HepG2 (cell line): ENCODE results near the gene ATP9B. TPM values are rescaled to one million over a fixed set of nuclear protein-coding genes. Genes with fewer than 3 reads are reported as not detected.

ENCODE experiments used
- ATAC-seq: fragments of 200-7000 bp; cut with Tn5 transposase; 3 replicates; pipeline ENCODE4 v1.9.1; 2020; ENCODE audit warnings: mild to moderate bottlenecking, moderate library complexity
- BruUV-seq: library from RNA; stranded (reverse); fragments of 400-500 nt; replicated peaks from 2 replicates; lab custom pipeline; 2021; lab: Mats Ljungman, UMichigan
- CTCF ChIA-PET: fragments of 300-600 bp; formaldehyde crosslinking; extraction: SDS; loops from one replicate; lab custom pipeline; 2021; ENCODE audit warnings: low total read pairs, inconsistent platforms, low intra/inter-chr PET ratio; lab: Yijun Ruan, JAX
- POLR2A ChIA-PET: fragments of 350-600 bp; sonication (Branson Sonifier 250); formaldehyde crosslinking; loops from one replicate; lab custom pipeline; 2020; ENCODE audit warnings: antibody characterized with exemption, inconsistent platforms; lab: Yijun Ruan, JAX
- DNase-seq: peaks from one replicate; pipeline ENCODE4 v3.0.0-alpha.2; 2015; ENCODE audit warnings: low spot score
- FAIRE-seq: peaks from 3 replicates; lab custom pipeline; 2011; peaks lifted over from hg19 to GRCh38; lab: Jason Lieb, UNC
- H2AFZ ChIP-seq: one replicate; pipeline ENCODE4 v1.6.1; 2011; ENCODE audit warnings: low read length, inconsistent platforms
- H3K27ac ChIP-seq: fragments of 300-600 bp; 3 replicates; pipeline ENCODE4 v1.8.0; 2011; ENCODE audit warnings: mixed run types, mild to moderate bottlenecking, mixed read lengths, low read length, inconsistent platforms; ENCODE audit not compliant: insufficient read depth; ENCODE audit errors: extremely low read length
- H3K27me3 ChIP-seq, 2 experiments: fragments of 200-600 bp in 1 of 2; 2 replicates in 1 of 2; 3 replicates in 1 of 2; pipeline versions ENCODE4 v1.6.0 to v1.8.0; 2011; ENCODE audit warnings: low read length in 2 of 2, mild to moderate bottlenecking in 2 of 2, moderate library complexity in 2 of 2, inconsistent platforms in 1 of 2; ENCODE audit not compliant: insufficient read depth in 2 of 2, control insufficient read depth in 1 of 2
- H3K36me3 ChIP-seq, 2 experiments: fragments of 200-600 bp in 1 of 2; replicated peaks in 1 of 2; 2 replicates in 1 of 2; 3 replicates in 1 of 2; pipeline versions ENCODE4 v1.5.1 to v1.8.0; 2011; ENCODE audit warnings: low read length in 2 of 2, inconsistent platforms in 1 of 2; ENCODE audit not compliant: insufficient read depth in 2 of 2, control insufficient read depth in 1 of 2
- H3K4me1 ChIP-seq: 2 replicates; pipeline ENCODE4 v1.5.1; 2012; ENCODE audit warnings: low read length, inconsistent platforms; ENCODE audit not compliant: insufficient read depth
- H3K4me2 ChIP-seq: 2 replicates; pipeline ENCODE4 v1.6.0; 2011; ENCODE audit warnings: low read depth, low read length, inconsistent platforms
- H3K4me3 ChIP-seq, 3 experiments: fragments of 200-600 bp in 1 of 3; sonication (generic), shearing (Covaris generic) in 1 of 3; replicated peaks in 1 of 3; 2 replicates each; pipeline ENCODE4 v1.5.1; 2011 to 2016; ENCODE audit warnings: low read length in 3 of 3, inconsistent platforms in 2 of 3, low read depth in 2 of 3, mild to moderate bottlenecking in 2 of 3, control low read depth in 1 of 3, mixed read lengths in 1 of 3; ENCODE audit not compliant: insufficient read depth in 1 of 3
- H3K79me2 ChIP-seq: one replicate; pipeline ENCODE4 v1.6.1; 2011; ENCODE audit warnings: low read length, inconsistent platforms; ENCODE audit not compliant: insufficient read depth
- H3K9ac ChIP-seq: 2 replicates; pipeline ENCODE4 v1.6.0; 2011; ENCODE audit warnings: mild to moderate bottlenecking, low read depth, low read length, inconsistent platforms; ENCODE audit not compliant: insufficient read depth
- H3K9me3 ChIP-seq: 2 replicates; pipeline ENCODE4 v1.5.1; 2012; ENCODE audit warnings: mild to moderate bottlenecking, low read length
- H4K20me1 ChIP-seq: 2 replicates; pipeline ENCODE4 v1.6.0; 2011; ENCODE audit warnings: inconsistent platforms, mild to moderate bottlenecking, low read length, moderate library complexity; ENCODE audit not compliant: insufficient read depth
- ATF1 ChIP-seq: IDR thresholded peaks from 2 replicates; pipeline ENCODE4 v1.6.1; 2016; ENCODE audit warnings: mild to moderate bottlenecking, control low read depth
- CREB1 ChIP-seq, 2 experiments: fragments of 450-650 bp in 1 of 2; IDR thresholded peaks; 2 replicates each; pipeline ENCODE4 v1.6.1; 2016 to 2017; ENCODE audit warnings: control low read depth in 1 of 2, mild to moderate bottlenecking in 1 of 2, missing compliant biosample characterization in 1 of 2, missing genetic modification characterization in 1 of 2
- ELF3 ChIP-seq: IDR thresholded peaks from 2 replicates; pipeline ENCODE4 v1.6.1; 2016; ENCODE audit warnings: missing genetic modification reagents, missing compliant biosample characterization
- FOSL2 ChIP-seq: sonication (generic); formaldehyde crosslinking; IDR thresholded peaks from 2 replicates; pipeline ENCODE4 v1.4.0; 2020; ENCODE audit warnings: missing genetic modification reagents
- GABPB1 ChIP-seq: IDR thresholded peaks from 2 replicates; pipeline ENCODE4 v1.6.1; 2016; ENCODE audit warnings: mild to moderate bottlenecking, missing genetic modification reagents, moderate library complexity, missing compliant biosample characterization
- ISL2 ChIP-seq: sonication (generic); formaldehyde crosslinking; IDR thresholded peaks from 2 replicates; pipeline ENCODE4 v1.5.0; 2020; ENCODE audit warnings: missing genetic modification reagents
- MAFF ChIP-seq: IDR thresholded peaks from 2 replicates; pipeline ENCODE4 v1.6.1; 2011; ENCODE audit warnings: low read depth, low read length, improper control_type of control experiment
- MAFK ChIP-seq, 2 experiments: IDR thresholded peaks in 1 of 2; conservative IDR thresholded peaks in 1 of 2; 2 replicates each; pipeline ENCODE4 v1.6.1; 2011; ENCODE audit warnings: improper control_type of control experiment in 2 of 2, low read length in 2 of 2
- MTA3 ChIP-seq: sonication (generic); formaldehyde crosslinking; IDR thresholded peaks from 2 replicates; pipeline ENCODE4 v1.4.0; 2020; ENCODE audit warnings: missing genetic modification reagents
- NFYC ChIP-seq: IDR thresholded peaks from 2 replicates; pipeline ENCODE4 v1.6.1; 2016; ENCODE audit warnings: missing genetic modification reagents, missing compliant biosample characterization
- XBP1 ChIP-seq: sonication (generic); formaldehyde crosslinking; IDR thresholded peaks from 2 replicates; pipeline ENCODE4 v1.5.0; 2020; ENCODE audit warnings: missing genetic modification reagents
- ZFP37 ChIP-seq: sonication (generic); formaldehyde crosslinking; IDR thresholded peaks from 2 replicates; pipeline ENCODE4 v1.4.0; 2020; ENCODE audit warnings: missing genetic modification reagents, borderline replicate concordance
- ZMYM4 ChIP-seq: sonication (generic); formaldehyde crosslinking; IDR thresholded peaks from 2 replicates; pipeline ENCODE4 v1.8.1; 2023; ENCODE audit warnings: mild to moderate bottlenecking, missing genetic modification reagents
- ZNF12 ChIP-seq: sonication (generic); formaldehyde crosslinking; IDR thresholded peaks from 2 replicates; pipeline ENCODE4 v1.5.0; 2020; ENCODE audit warnings: missing genetic modification reagents
- ZNF224 ChIP-seq: sonication (generic); formaldehyde crosslinking; IDR thresholded peaks from 2 replicates; pipeline ENCODE4 v1.5.0; 2020; ENCODE audit warnings: mild to moderate bottlenecking, missing genetic modification reagents
- ZNF232 ChIP-seq: sonication (generic); formaldehyde crosslinking; IDR thresholded peaks from 2 replicates; pipeline ENCODE4 v1.4.0; 2020; ENCODE audit warnings: missing genetic modification reagents, borderline replicate concordance
- ZNF550 ChIP-seq: sonication (generic); formaldehyde crosslinking; IDR thresholded peaks from 2 replicates; pipeline ENCODE4 v1.4.0; 2020; ENCODE audit warnings: mild to moderate bottlenecking, missing genetic modification reagents, borderline replicate concordance
- ZNF552 ChIP-seq: sonication (generic); formaldehyde crosslinking; IDR thresholded peaks from 2 replicates; pipeline ENCODE4 v1.9.0; 2022; ENCODE audit warnings: missing genetic modification reagents, mild to moderate bottlenecking, borderline replicate concordance
- ZSCAN9 ChIP-seq: IDR thresholded peaks from 2 replicates; pipeline ENCODE4 v1.6.1; 2016; ENCODE audit warnings: borderline replicate concordance
- WGBS: methylation state at CpG from one replicate; pipeline ENCODE4 v1.1.6; 2017; ENCODE audit warnings: low lambda C conversion rate; 5-methylcytosine and 5-hydroxymethylcytosine counted together
- in situ Hi-C: cut with HindIII; loops from 2 replicates; pipeline ENCODE4 v1.10.0; 2017; ENCODE audit warnings: low pct_unique_long_range_greater_than_20kb; ENCODE audit not compliant: extremely low pct_ligation_motif_present
- intact Hi-C: fragments of 100-400 bp; cut with micrococcal nuclease; formaldehyde crosslinking; loops from one replicate; pipeline ENCODE4 v1.10.0; 2022; ENCODE audit not compliant: unreplicated experiment
- polyA plus RNA-seq, 8 experiments: library from polyadenylated mRNA; depleted of rRNA in 3 of 8; stranded (reverse) in 7 of 8; unstranded in 1 of 8; fragments of >200 nt; fragmentation: Illumina TruSeq in 4 of 8; extraction: Trizol in 4 of 8; gene quantifications; 2 replicates each; pipeline versions ENCODE4 v1.2.1 to v1.2.3, GENCODE V29; 2011 to 2016; ENCODE audit warnings: low read depth in 4 of 8, missing spikeins in 1 of 8, mixed read lengths in 1 of 8; ENCODE audit not compliant: insufficient read depth in 1 of 8
- total RNA-seq, 5 experiments: library from RNA; depleted of rRNA; stranded (reverse); fragments of >200 nt; fragmentation: Illumina TruSeq; extraction: Trizol; gene quantifications; 2 replicates each; pipeline ENCODE4 v1.2.3, GENCODE V29; 2016; ENCODE audit warnings: low read depth in 1 of 5
- TF ChIP-seq, protein P1 (sequence below): fragments of 450-650 bp; IDR thresholded peaks from 2 replicates; pipeline ENCODE4 v1.6.1; 2017; ENCODE audit warnings: mild to moderate bottlenecking
- TF ChIP-seq, protein P2 (sequence below): sonication (generic); formaldehyde crosslinking; IDR thresholded peaks from 2 replicates; pipeline ENCODE4 v1.4.0; 2020; ENCODE audit warnings: missing genetic modification reagents
- TF ChIP-seq, protein P3 (sequence below): IDR thresholded peaks from 2 replicates; pipeline ENCODE4 v1.6.1; 2016; ENCODE audit warnings: low read depth

ATP9B gene
- total and polyA plus RNA-seq, 2 of the 13 experiments (the other 11 are each of a cell fraction or from before 2014, with no cell fraction given) = 10.8 to 11.3 TPM

DNA sequence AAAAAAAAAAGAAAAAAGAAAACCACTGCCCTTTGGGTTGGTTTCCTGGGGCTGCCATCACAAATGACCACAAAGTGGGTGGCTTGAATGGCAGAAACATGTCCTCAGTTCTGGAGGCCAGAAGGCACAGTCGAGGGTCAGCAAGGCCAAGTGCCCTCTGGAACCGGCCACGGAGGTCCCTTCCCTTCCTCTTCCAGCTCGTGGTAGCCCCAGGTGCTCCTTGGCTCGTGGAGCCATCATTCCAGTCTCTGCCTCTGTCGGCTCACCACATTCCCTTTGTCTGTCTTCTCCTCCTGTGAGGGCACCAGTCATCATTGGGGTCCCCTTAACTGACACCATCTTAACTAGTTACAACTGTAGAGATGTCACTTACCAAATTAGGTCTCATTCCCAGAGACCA, 318.0 kb downstream of the ATP9B start (continued):
- TF ChIP-seq, protein P1, sequence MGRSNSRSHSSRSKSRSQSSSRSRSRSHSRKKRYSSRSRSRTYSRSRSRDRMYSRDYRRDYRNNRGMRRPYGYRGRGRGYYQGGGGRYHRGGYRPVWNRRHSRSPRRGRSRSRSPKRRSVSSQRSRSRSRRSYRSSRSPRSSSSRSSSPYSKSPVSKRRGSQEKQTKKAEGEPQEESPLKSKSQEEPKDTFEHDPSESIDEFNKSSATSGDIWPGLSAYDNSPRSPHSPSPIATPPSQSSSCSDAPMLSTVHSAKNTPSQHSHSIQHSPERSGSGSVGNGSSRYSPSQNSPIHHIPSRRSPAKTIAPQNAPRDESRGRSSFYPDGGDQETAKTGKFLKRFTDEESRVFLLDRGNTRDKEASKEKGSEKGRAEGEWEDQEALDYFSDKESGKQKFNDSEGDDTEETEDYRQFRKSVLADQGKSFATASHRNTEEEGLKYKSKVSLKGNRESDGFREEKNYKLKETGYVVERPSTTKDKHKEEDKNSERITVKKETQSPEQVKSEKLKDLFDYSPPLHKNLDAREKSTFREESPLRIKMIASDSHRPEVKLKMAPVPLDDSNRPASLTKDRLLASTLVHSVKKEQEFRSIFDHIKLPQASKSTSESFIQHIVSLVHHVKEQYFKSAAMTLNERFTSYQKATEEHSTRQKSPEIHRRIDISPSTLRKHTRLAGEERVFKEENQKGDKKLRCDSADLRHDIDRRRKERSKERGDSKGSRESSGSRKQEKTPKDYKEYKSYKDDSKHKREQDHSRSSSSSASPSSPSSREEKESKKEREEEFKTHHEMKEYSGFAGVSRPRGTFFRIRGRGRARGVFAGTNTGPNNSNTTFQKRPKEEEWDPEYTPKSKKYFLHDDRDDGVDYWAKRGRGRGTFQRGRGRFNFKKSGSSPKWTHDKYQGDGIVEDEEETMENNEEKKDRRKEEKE = no peak
- TF ChIP-seq GABPB1 (no peak), MAFF (no peak), ZNF232 (no peak)

DNA sequence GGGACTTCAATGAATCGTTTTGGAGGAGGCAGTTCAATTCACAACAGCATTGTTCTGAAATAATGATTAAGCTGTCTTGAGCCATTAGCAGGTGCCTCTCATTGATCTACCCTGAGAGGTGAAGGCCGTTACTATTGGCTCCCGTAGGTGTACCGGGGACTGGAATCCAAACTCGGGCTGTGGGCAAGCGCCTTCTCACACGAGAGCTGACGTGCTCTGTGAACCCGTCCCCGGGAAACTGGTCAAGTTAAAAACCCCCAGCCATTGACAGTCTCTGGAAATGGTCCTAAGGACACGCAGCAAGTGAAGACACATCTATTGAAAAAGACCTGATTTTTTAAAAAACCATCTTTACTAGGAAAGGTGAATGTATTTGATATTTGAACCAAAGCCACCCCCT, 318.4 kb downstream of the ATP9B start:
- POLR2A ChIA-PET = no interaction called here
- BruUV-seq = no TSS peak

More for the DNA sequence above, 318.4 kb downstream of the ATP9B start:
- Histone ChIP-seq H3K4me1 (no peaks in the 10 kb centered on the region), H3K9ac (no peak overlapping the region), H3K9me3 (no peaks in the 10 kb centered on the region), H3K4me2 (no peak overlapping the region), H3K36me3 (no peaks in the 10 kb centered on the region), H3K27me3 (peaks cover 6 to 82% of the 10 kb centered on the region in 2 experiments), H3K27ac (no peak overlapping the region), H4K20me1 (peaks cover 3% of the 10 kb centered on the region; the same call in 1 of the 2 replicates), H3K79me2 (no peaks in the 10 kb centered on the region), H3K4me3 (no peak overlapping the region), H2AFZ (no peak overlapping the region)
- intact Hi-C loops = no loop called here
- WGBS = 3% methylated on average over 9 of the region's 11 CpGs
- ATAC-seq = no peak
- in situ Hi-C loops = no loop called here
- DNase-seq = no peak
- CTCF ChIA-PET = no interaction called here
- FAIRE-seq = no peak
- TF ChIP-seq XBP1 = no peak
- TF ChIP-seq ZMYM4 (CRISPR knock-in tag) = no peak
- TF ChIP-seq, protein P2, sequence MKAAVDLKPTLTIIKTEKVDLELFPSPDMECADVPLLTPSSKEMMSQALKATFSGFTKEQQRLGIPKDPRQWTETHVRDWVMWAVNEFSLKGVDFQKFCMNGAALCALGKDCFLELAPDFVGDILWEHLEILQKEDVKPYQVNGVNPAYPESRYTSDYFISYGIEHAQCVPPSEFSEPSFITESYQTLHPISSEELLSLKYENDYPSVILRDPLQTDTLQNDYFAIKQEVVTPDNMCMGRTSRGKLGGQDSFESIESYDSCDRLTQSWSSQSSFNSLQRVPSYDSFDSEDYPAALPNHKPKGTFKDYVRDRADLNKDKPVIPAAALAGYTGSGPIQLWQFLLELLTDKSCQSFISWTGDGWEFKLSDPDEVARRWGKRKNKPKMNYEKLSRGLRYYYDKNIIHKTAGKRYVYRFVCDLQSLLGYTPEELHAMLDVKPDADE (CRISPR knock-in tag) = no peak
- no peak for TF ChIP-seq MAFK (conservative IDR thresholded peaks at IDR 0.05 in 1 of 2, IDR thresholded peaks at IDR 0.05 in 1 of 2; ENCODE audit: low read length in 2 of 2)
- TF ChIP-seq ELF3 (CRISPR knock-in tag) = no peak
- no peak for TF ChIP-seq ZNF550 (CRISPR knock-in tag)
- no peak for TF ChIP-seq ZSCAN9
- TF ChIP-seq ATF1 (CRISPR knock-in tag) = no peak
- no peak for TF ChIP-seq NFYC (CRISPR knock-in tag)
- TF ChIP-seq ZFP37 (CRISPR knock-in tag) = no peak
- no peak for TF ChIP-seq ISL2 (CRISPR knock-in tag)
- no peak for TF ChIP-seq ZNF552 (CRISPR knock-in tag)
- no peak for TF ChIP-seq FOSL2 (CRISPR knock-in tag)
- TF ChIP-seq MTA3 (CRISPR knock-in tag) = no peak
- TF ChIP-seq CREB1 (IDR thresholded peaks at IDR 0.05) = no peak
- TF ChIP-seq CREB1 (CRISPR knock-in tag; IDR thresholded peaks at IDR 0.05) = no peak
- TF ChIP-seq, protein P3, sequence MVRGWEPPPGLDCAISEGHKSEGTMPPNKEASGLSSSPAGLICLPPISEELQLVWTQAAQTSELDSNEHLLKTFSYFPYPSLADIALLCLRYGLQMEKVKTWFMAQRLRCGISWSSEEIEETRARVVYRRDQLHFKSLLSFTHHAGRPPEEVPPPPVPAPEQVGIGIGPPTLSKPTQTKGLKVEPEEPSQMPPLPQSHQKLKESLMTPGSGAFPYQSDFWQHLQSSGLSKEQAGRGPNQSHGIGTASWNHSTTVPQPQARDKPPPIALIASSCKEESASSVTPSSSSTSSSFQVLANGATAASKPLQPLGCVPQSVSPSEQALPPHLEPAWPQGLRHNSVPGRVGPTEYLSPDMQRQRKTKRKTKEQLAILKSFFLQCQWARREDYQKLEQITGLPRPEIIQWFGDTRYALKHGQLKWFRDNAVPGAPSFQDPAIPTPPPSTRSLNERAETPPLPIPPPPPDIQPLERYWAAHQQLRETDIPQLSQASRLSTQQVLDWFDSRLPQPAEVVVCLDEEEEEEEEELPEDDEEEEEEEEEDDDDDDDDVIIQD (CRISPR knock-in tag) = no peak
- TF ChIP-seq ZNF224 (CRISPR knock-in tag) = no peak
- TF ChIP-seq ZNF12 (CRISPR knock-in tag) = no peak
- TF ChIP-seq, all 625 proteins: peak for 0
